Measurements from ENCODE around the gene CENPF.

The CENPF gene

DNA sequence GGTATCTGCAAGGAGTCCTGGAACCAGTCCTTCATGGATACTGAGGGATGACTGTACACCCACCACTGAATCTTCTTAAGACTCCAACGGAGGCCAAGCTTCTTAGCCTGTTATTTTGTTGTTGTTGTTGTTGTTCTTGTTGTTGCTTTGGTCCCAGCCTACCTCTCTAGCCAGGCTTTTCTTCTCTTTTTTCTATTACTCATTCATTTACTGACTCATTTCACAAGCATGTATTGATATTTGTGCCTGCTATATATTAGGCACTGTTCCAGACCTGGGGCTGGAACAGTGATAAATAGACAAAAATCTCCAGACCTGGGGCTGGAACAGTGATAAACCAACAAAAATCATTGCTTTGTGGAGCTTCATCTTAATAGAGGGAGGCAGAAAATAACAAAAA lies 20.4 kb downstream of the CENPF start:
- DNase-seq (ENCODE audit: low read depth), result no peak

GRCh38 chr1:214632091-214632490 lies 29.1 kb downstream of the CENPF start:
- DNase-seq (ENCODE audit: low read depth), result no peak

GRCh38 chr1:214633686-214634085 lies 30.7 kb downstream of the CENPF start:
- DNase-seq (ENCODE audit: low read depth), result no peak

- DNase-seq (ENCODE audit: low read depth), result no peak
Observed at GRCh38 chr1:214634267-214634666, 31.3 kb downstream of the CENPF start.

DNA sequence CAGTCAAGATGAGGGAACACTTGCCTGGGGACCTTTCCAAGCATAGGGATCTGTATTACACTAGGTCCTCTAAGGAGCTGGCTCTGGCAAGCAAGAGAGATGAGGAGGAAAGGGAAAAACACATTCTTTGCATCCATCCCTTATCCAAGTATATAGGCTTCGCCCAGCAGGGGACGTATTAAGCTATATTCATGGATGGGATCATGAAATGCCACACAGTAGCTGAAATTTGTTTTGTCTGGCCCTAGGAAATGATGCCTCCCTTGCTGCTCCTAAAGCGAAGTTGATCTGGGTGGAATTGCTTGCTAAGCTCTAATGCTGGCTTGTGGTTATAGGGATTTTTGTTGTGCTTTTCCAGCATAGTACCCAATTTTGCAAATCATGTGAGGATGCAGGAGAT lies 32.1 kb downstream of the CENPF start:
- DNase-seq (ENCODE audit: low read depth), result no peak

GRCh38 chr1:214635506-214635905 lies 32.5 kb downstream of the CENPF start:
- no peak for DNase-seq (ENCODE audit: low read depth)

DNA sequence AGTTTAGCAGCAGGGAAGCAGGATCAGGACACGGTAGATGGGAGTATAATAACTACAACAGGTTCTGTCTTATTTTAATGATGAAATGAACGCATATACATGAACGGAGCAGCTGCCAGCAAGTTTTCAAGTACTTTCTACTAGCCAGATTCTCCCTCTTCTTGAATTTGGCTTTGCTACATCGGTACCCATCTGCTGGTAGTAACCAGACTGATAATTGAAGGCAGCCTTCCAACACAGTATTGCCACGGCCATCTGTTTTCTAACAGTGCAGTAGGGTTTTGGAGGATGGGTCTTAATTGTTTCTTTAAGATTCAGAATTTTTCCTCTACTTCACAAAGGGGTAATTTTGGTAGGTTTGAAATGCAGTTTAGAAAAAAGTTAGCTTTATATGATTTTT lies 33.4 kb downstream of the CENPF start:
- no peak for DNase-seq (ENCODE audit: low read depth)

DNA sequence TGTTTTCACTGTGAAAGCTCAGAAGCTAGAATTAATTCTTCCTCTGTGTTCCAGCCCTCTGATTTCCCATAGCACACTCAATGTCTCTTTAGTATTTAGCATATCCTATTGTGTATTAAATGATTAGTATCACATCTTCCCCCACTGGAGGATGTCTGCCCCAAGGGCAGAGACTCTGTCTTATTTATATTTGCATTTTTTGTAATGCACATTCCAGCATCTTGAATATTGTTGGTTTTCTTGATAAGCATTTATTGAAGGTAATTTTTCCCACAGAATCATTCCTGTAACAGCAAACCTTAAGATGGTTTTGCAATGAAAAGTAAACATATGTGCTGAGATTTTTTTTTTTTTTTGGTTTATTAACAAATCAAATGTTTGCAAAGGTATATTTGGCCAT lies 34.1 kb downstream of the CENPF start:
- no peak for DNase-seq (ENCODE audit: low read depth)

- no peak for DNase-seq (ENCODE audit: low read depth)
Observed at GRCh38 chr1:214637722-214638458, 34.9 kb downstream of the CENPF start.

DNA sequence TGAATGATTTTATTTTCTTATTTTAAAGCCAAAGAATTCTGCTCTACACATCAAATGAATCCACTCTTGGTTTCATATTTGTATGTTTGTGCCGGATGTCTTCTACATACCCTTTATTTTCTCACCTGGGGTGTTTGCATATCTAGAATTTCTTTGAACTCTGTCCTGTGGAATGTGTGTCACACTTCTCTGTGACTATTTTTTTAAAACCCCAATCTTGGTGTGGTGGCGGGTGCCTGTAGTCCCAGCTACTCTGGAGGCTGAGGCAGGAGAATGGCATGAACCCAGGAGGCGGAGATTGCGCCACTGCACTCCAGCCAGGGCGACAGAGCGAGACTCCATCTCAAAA lies 35.4 kb downstream of the CENPF start:
- no peak for DNase-seq (ENCODE audit: low read depth)

- DNase-seq (ENCODE audit: low read depth), result no peak
Observed at GRCh38 chr1:214638997-214639396, 36.0 kb downstream of the CENPF start.

DNA sequence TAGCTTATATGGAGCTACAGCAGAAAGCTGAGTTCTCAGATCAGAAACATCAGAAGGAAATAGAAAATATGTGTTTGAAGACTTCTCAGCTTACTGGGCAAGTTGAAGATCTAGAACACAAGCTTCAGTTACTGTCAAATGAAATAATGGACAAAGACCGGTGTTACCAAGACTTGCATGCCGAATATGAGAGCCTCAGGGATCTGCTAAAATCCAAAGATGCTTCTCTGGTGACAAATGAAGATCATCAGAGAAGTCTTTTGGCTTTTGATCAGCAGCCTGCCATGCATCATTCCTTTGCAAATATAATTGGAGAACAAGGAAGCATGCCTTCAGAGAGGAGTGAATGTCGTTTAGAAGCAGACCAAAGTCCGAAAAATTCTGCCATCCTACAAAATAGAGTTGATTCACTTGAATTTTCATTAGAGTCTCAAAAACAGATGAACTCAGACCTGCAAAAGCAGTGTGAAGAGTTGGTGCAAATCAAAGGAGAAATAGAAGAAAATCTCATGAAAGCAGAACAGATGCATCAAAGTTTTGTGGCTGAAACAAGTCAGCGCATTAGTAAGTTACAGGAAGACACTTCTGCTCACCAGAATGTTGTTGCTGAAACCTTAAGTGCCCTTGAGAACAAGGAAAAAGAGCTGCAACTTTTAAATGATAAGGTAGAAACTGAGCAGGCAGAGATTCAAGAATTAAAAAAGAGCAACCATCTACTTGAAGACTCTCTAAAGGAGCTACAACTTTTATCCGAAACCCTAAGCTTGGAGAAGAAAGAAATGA lies 37.6 kb downstream of the CENPF start:
- DNase-seq (ENCODE audit: low read depth), result no peak

DNA sequence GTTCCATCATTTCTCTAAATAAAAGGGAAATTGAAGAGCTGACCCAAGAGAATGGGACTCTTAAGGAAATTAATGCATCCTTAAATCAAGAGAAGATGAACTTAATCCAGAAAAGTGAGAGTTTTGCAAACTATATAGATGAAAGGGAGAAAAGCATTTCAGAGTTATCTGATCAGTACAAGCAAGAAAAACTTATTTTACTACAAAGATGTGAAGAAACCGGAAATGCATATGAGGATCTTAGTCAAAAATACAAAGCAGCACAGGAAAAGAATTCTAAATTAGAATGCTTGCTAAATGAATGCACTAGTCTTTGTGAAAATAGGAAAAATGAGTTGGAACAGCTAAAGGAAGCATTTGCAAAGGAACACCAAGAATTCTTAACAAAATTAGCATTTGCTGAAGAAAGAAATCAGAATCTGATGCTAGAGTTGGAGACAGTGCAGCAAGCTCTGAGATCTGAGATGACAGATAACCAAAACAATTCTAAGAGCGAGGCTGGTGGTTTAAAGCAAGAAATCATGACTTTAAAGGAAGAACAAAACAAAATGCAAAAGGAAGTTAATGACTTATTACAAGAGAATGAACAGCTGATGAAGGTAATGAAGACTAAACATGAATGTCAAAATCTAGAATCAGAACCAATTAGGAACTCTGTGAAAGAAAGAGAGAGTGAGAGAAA lies 38.4 kb downstream of the CENPF start:
- no peak for DNase-seq (ENCODE audit: low read depth)

DNA sequence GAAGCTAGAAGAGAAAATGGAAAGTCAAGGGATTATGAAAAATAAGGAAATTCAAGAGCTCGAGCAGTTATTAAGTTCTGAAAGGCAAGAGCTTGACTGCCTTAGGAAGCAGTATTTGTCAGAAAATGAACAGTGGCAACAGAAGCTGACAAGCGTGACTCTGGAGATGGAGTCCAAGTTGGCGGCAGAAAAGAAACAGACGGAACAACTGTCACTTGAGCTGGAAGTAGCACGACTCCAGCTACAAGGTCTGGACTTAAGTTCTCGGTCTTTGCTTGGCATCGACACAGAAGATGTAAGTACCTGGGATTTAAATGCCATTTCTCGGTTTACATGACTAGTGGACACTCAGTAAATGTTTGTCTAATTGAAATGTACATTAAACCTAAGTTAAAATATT lies 40.0 kb downstream of the CENPF start:
- DNase-seq (ENCODE audit: low read depth), result no peak

GRCh38 chr1:214645712-214646111 lies 42.7 kb downstream of the CENPF start:
- DNase-seq (ENCODE audit: low read depth), result no peak

- DNase-seq (ENCODE audit: low read depth), result no peak
Observed at GRCh38 chr1:214648801-214649200, 45.8 kb downstream of the CENPF start.

- no peak for DNase-seq (ENCODE audit: low read depth)
Observed at GRCh38 chr1:214649607-214650006, 46.6 kb downstream of the CENPF start.

GRCh38 chr1:214650664-214651063 lies 47.7 kb downstream of the CENPF start:
- DNase-seq (ENCODE audit: low read depth), result no peak

DNA sequence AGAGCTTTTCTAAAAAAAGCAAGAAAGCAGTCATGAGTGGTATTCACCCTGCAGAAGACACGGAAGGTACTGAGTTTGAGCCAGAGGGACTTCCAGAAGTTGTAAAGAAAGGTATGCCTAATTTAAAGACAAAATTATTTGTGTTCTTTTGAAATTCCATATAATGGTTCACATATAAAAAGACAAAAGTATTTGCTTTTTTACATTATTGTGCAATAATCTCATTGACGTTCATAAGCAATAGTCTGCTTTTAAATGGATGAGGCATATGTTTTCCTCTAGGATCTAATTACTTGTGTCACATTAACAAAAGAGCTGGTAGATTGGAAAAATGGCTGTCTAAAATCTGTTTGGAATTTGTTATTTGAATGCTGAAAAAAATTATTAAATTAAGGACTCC lies 54.3 kb downstream of the CENPF start:
- DNase-seq (ENCODE audit: low read depth), result no peak

DNA sequence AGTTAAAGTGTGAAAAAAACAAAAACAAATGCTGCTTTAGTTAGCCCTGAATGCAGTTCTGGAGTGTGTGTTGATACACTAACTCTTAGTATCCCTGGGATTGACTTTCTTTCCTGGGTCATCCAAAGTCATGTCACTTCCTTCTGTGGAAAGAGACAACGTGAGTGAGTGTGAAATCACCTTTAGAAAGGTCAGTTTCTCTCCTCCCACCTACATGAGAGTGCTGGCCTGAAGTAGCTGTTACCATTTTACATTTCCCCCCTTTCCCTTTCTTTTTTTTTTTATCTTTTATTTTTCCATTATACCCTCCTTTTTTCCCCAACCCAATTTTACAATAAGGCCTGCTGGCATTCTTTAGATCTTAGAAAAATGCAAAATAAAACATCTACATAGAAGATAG lies 55.2 kb downstream of the CENPF start:
- no peak for DNase-seq (ENCODE audit: low read depth)

GRCh38 chr1:214658785-214659184 lies 55.8 kb downstream of the CENPF start:
- no peak for DNase-seq (ENCODE audit: low read depth)

- DNase-seq (ENCODE audit: low read depth), result no peak
Observed at GRCh38 chr1:214660190-214660589, 57.2 kb downstream of the CENPF start.

- no peak for DNase-seq (ENCODE audit: low read depth)
Observed at GRCh38 chr1:214660900-214661299, 57.9 kb downstream of the CENPF start.
